Measurements from ENCODE around the gene MACROD2. TPM values are rescaled to one million over a fixed set of nuclear protein-coding genes. Genes with fewer than 3 reads are reported as not detected.

MACROD2 gene
- polyA plus RNA-seq, 1 donor: 3.9 TPM

GRCh38 chr20:15700147-15700765, 1704.9 kb downstream of the MACROD2 start:
- no peak for DNase-seq

- DNase-seq: no peak
These were observed 1706.8 kb downstream of the MACROD2 start for GRCh38 chr20:15702161-15702560.

- no peak for DNase-seq
These were observed 1708.0 kb downstream of the MACROD2 start for GRCh38 chr20:15703171-15703911.

DNA sequence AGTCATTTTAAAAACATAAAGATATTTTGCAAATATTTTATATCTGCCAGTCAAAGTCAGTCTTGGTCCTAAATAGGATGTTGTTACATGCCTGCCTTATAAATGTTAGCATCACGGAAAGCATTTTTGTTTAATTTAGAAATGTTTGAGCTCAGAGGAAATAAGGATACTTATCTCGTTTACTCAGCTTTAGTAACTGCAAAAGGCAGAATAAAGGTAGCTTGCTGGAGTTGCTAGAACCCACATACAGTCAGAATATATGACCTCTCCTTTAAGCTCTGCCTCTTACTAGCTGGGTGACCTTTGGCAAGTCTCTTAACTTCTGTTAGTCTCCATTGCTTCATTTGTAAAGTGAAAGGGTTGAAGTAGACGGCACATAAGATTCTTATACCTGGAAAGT, 1710.7 kb downstream of the MACROD2 start:
- DNase-seq: no peak

DNA sequence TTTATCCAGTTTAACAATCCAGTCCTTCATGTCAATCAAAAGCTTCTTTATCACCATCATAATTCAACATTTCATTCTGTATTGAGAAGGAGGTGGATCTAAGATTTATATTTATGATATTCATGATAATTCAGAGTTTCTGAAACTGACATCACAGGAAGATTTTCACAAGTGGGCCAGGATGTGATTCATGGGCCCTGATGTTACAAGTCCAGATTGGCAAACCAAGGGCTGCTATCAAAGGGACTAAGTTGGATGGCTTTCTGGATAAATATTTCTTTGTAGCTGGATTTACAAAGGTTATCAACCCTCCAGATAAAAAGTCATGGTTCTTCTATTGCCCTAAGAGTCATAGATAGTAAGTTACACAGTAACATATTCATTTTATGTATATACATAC, 1711.4 kb downstream of the MACROD2 start:
- no peak for DNase-seq

- DNase-seq: no peak
These were observed 1713.8 kb downstream of the MACROD2 start for GRCh38 chr20:15708984-15709598.

DNA sequence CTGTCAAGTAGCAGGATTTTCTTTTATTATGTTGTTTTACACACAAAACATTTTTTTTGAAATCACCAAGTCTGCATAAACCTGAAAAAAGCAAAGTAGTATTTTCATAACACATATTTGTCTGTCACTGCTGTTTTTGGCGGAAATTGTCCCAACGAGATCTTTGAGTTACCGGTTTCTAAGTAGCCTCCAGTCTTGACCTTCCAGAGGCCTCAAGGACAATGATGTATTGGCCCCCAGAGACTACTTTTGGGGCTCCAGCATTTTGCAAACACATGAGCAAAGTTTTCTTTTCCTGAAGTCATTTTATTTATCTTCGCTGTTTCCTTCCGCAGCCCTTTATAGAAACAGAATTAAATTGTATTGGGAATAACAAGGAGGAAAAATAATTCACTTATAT, 1715.3 kb downstream of the MACROD2 start:
- DNase-seq: peak; percentile 15

DNA sequence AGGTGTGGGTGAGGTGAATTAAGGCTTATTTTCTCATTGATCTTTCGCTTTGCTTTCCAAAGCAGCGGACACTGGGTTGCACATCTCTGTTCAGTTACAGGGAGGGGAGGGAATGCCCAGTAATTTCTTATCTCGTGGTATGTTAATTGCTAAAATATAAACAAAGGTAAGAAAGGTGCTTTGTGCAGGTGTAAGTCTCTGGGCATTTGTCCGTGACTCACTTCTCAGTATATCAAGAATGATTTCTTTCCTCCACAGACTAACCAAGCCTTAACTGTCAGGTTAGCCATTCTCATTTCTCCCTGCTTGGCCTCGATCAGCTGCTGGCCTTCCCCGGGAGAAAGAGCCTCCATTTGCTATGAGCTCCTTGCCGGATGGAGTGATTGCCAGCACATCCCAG, 1715.9 kb downstream of the MACROD2 start:
- DNase-seq: no peak

DNA sequence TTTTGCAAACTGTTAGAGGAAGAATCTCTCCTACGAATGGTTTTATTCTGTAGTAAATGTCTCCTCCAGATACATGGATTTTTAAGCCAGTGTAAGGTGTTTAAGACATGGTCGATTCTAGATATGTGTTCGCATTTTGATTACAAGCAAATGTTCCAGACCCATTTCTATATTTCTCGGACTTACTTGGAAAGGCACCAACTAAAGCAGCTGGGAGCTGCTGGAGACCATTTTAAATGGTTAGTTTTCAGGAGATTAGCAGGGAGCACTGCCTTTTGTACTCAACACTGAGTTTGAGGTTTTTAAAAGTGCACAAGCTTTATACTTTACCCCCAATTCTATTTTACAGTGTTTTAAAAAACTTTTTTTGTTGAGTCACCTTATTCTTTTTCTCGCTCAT, 1720.9 kb downstream of the MACROD2 start:
- peak; percentile 30 for DNase-seq

DNA sequence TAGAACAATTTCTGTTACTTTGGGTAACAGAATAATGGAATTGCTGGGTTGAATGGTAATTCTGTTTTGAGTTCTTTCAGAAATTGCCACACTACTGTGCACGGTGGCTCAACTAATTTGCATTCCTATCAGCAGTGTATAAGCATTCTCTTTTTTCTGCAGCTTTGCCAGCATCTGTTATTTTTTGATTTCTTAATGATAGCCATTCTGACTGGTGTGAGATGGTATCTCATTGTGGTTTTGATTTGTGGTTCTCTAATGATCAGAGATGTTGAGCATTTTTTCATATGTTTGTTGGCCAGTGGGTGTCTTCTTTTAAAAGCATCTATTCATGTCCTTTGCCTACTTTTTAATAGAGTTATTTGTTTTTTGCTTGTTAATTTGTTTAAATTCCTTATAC, 1731.1 kb downstream of the MACROD2 start:
- DNase-seq: no peak

DNA sequence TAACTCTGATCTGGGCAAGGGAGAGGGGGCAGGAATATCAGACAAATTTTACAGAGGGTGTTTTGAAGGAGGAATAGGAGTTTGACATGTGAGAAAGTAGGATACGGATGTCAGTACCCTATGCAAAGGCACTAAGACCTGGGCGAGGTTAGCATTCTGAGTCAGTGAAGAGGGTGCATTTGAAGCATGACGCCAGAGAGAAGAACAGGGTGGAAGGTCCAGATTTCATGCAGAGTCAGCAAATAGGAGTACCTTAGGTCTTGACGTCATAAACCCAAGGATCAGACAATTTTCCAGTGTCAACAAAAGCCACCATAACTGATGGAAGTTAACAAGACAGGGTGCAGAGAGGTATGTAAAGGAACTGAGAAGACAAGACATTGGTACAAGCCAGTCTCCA, 1738.7 kb downstream of the MACROD2 start:
- DNase-seq: no peak

DNA sequence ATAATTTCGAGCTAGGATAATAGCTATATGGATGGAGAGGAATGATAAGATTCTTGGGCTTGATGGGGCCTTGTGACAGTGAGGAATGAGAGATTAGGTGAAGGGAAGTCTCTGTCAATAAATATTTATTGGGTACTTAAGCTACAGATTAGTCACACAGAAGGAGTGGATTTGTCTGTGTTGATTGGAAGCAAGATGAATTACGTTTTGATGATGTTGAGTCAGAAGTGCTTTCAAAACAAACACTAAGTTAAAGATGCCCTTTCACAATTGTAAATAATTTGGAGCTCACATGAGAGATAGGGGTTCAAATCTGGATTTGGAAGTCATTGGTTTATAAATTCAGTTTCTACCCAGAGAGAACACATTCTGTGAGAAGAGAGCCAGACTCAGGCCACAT, 1743.7 kb downstream of the MACROD2 start:
- no peak for DNase-seq

GRCh38 chr20:15740046-15740775, 1744.9 kb downstream of the MACROD2 start:
- no peak for DNase-seq

DNA sequence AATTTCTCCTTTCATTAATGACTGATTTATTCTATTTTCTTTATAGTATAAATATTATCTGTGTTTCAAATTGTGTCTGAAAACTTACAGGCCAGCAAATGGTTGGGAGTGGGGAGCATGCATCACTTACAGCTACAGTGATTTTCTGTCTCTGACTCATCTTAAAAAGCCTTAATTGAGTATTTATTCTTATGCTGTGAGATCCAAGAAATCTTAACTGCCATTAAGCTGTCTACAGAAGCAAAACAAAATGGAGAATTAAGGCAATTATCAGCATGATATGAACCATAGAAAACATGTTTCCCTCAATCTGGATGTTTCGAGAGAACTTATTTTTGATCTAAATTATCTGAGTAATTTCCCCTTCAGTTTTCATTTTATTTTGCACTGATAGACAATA, 1746.8 kb downstream of the MACROD2 start:
- DNase-seq: no peak

GRCh38 chr20:15742627-15743026, 1747.3 kb downstream of the MACROD2 start:
- DNase-seq: no peak

DNA sequence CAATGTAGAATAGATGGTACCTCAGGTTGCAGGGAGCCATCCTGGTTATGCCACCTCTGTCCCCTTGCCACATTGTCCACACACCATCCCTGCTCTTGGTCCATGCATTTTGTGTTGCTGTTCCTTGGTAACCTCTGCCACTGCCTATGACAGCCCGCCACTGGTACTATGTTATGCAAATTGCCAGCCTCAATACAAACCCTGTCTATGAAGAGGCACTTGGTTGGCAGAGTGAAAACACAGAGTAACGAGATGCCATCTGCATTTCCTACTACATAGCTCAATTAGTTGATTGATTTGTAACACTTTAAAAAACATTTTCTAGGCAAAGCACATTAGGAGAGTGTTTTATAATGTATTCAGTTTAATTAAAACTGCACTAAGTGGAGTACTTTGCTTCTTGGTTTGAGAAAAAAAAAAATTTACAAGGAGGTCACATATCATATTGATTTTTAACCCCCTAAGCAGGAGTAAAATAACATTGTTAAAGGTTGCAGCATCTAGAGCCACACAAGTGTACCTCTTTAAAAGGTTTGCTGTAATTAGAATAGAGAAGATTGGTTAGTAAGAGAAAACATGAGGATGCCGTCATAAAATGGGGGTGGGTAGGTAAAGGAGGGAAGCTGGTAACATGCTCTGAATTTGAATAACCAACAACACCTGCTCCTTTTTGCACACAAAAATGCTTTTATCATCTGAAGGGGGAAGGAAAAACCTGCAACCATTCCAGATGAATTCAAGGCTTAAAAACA, 1760.9 kb downstream of the MACROD2 start:
- no peak for DNase-seq

DNA sequence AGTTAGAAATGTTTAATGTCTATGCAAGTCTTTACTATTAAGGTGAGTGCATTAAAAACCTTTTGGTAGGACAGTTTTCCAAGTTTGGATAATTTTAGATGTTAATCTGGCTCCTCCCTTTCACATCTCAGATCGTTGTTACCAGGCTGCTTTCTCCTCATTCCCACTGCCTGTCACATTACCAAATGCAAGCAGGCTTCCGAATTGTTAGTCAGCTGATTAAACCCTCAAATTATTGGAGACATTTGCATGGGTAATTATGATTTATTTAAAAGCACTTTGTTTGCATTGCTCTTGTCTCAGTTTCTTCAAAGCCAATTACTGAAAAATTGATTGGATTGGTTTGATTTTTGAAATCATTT, 1761.4 kb downstream of the MACROD2 start:
- no peak for DNase-seq

DNA sequence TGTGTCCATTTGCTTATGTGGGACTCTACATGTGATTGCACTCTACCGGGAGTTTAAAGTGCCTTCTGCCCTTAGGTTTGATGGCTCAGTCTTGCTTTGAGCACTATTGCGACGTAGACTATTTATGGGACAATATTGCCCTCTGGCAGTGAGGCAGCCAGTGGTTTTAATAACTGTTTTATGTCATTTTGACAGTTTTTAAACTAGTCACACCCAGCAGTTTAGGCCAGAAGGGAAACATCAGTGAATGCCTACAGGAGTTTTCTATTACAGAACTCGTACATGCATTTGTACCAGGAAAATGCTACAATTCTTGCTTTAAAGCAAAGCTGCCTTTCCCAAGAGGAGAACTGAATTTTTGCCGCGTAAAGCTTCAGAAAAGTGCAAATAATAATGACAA, 1764.3 kb downstream of the MACROD2 start:
- DNase-seq: peak; percentile 15

DNA sequence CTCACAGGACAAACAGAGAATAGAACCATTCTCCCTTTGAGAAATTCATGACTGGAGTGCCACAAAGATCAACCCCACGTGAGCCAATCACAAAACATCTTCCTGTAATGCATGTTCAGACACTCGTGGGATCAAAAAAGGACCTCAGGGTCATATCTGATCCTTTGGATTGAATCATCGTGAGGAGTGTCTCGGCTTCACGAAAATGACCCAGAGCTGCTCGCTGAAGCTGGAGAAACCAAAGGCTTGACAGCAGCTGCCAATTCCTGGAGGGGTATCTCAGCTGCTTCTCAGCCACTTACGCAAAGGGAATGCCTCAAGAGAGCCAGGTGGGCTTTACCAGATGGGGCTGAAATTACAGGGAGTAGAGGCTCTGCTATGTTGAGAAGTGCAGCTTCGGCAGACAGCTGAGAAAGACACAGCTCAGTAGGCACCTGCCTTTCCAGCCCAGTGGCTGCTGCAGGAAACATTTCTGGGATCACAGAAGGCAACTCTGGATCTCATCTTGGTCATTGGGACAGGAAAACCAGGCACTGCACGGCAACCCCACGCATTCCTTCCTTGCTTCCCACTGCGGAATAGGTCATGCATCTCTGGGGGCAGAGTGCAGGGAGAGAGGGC, 1764.8 kb downstream of the MACROD2 start:
- peak; percentile 33 for DNase-seq

DNA sequence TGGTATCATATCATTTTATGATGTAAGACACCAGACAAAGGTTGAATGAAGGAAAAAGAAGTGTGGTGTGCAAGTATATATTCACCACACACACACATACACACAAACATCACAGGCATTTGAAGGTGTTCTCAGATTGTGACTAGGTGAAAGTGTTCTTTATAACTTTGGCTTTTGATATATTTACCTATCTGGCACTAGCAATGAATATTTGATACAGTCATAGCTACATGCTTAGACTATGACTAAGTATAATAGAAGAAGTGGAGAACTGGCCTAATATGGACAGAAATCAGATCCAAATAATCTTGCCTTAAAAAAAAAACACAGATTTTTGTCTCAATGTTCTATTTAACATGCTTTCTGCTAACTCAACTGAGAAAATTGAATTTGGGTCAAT, 1768.0 kb downstream of the MACROD2 start:
- no peak for DNase-seq

DNA sequence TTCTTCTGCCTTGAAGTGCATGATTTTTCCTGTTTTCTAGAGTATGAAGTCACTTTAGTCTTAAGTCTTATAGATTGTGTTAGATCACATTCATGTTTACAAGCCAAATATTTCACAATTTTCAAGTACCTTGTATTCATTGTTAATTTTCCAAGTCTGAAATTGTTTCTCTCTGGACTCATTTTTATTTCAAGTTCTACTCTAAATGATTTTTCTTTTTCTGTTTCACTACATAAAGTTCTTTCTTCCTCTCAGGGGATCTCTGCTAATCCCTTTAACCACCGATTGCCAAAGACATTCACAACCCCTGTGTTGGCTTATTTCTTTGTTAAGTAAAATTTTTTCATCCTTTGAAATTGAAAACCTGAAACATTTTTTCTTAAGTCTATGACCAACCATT, 1772.3 kb downstream of the MACROD2 start:
- DNase-seq: no peak
